ENCODE results near the gene GUCY2C.

GRCh38 chr12:14635776-14636175, 60.6 kb downstream of the GUCY2C start:
- TF ChIP-seq CTCF (IDR thresholded peaks at IDR 0.05; ENCODE audit: low read depth, low read length, missing input control), result no peak
- no peak for TF ChIP-seq RAD21 (IDR thresholded peaks at IDR 0.05)
- no peak for TF ChIP-seq JUND (IDR thresholded peaks at IDR 0.05)
- TF ChIP-seq SP1 (IDR thresholded peaks at IDR 0.05), result no peak
- TF ChIP-seq, protein P1, sequence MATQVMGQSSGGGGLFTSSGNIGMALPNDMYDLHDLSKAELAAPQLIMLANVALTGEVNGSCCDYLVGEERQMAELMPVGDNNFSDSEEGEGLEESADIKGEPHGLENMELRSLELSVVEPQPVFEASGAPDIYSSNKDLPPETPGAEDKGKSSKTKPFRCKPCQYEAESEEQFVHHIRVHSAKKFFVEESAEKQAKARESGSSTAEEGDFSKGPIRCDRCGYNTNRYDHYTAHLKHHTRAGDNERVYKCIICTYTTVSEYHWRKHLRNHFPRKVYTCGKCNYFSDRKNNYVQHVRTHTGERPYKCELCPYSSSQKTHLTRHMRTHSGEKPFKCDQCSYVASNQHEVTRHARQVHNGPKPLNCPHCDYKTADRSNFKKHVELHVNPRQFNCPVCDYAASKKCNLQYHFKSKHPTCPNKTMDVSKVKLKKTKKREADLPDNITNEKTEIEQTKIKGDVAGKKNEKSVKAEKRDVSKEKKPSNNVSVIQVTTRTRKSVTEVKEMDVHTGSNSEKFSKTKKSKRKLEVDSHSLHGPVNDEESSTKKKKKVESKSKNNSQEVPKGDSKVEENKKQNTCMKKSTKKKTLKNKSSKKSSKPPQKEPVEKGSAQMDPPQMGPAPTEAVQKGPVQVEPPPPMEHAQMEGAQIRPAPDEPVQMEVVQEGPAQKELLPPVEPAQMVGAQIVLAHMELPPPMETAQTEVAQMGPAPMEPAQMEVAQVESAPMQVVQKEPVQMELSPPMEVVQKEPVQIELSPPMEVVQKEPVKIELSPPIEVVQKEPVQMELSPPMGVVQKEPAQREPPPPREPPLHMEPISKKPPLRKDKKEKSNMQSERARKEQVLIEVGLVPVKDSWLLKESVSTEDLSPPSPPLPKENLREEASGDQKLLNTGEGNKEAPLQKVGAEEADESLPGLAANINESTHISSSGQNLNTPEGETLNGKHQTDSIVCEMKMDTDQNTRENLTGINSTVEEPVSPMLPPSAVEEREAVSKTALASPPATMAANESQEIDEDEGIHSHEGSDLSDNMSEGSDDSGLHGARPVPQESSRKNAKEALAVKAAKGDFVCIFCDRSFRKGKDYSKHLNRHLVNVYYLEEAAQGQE (IDR thresholded peaks at IDR 0.05), result no peak
- no peak for TF ChIP-seq YY1 (IDR thresholded peaks at IDR 0.05)
- TF ChIP-seq GABPA (IDR thresholded peaks at IDR 0.05 in 1 of 2, conservative IDR thresholded peaks at IDR 0.05 in 1 of 2), result no peak
- TF ChIP-seq ATF3 (IDR thresholded peaks at IDR 0.05), result no peak
- no peak for TF ChIP-seq HNF4G (IDR thresholded peaks at IDR 0.05)
- no peak for TF ChIP-seq TAF1 (conservative IDR thresholded peaks at IDR 0.05)
- TF ChIP-seq, protein P2, sequence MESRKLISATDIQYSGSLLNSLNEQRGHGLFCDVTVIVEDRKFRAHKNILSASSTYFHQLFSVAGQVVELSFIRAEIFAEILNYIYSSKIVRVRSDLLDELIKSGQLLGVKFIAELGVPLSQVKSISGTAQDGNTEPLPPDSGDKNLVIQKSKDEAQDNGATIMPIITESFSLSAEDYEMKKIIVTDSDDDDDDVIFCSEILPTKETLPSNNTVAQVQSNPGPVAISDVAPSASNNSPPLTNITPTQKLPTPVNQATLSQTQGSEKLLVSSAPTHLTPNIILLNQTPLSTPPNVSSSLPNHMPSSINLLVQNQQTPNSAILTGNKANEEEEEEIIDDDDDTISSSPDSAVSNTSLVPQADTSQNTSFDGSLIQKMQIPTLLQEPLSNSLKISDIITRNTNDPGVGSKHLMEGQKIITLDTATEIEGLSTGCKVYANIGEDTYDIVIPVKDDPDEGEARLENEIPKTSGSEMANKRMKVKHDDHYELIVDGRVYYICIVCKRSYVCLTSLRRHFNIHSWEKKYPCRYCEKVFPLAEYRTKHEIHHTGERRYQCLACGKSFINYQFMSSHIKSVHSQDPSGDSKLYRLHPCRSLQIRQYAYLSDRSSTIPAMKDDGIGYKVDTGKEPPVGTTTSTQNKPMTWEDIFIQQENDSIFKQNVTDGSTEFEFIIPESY (IDR thresholded peaks at IDR 0.05), result no peak
